B cell (primary cell): ENCODE data around the gene MRPL23.

Experiments
- EZH2 ChIP-seq: IDR thresholded peaks from 2 replicates; pipeline ENCODE4 v1.6.1; 2012; ENCODE audit warnings: borderline replicate concordance, low read depth, mild to moderate bottlenecking, moderate library complexity, low read length; ENCODE audit not compliant: insufficient read depth, poor library complexity, severe bottlenecking
- TF ChIP-seq, protein P1 (sequence below): fragments of 200-600 bp; IDR thresholded peaks from one replicate; pipeline ENCODE4 v1.8.0; 2022; ENCODE audit warnings: antibody characterized with exemption, mild to moderate bottlenecking

DNA sequence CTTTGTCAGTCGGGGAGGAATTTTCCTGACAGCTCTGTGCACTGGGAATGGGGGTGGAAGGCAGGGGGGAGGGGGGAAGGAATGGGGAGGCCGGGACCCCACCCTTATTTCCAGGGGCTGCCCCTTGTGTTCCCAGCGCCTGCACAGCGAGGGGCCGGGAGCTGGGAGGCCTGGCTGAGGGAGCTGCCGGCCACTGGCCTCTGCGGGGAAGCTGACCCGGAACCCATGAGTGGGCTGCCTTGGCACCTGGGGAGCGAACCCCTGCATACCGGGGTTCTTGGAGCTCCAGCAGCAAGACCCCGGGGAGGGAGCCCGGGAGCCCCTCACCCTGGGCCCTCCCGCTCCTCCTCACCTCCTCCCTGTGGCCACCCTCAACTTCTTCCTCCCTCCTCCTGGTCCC is 47.0 kb downstream of the MRPL23 start:
- TF ChIP-seq, protein P1, sequence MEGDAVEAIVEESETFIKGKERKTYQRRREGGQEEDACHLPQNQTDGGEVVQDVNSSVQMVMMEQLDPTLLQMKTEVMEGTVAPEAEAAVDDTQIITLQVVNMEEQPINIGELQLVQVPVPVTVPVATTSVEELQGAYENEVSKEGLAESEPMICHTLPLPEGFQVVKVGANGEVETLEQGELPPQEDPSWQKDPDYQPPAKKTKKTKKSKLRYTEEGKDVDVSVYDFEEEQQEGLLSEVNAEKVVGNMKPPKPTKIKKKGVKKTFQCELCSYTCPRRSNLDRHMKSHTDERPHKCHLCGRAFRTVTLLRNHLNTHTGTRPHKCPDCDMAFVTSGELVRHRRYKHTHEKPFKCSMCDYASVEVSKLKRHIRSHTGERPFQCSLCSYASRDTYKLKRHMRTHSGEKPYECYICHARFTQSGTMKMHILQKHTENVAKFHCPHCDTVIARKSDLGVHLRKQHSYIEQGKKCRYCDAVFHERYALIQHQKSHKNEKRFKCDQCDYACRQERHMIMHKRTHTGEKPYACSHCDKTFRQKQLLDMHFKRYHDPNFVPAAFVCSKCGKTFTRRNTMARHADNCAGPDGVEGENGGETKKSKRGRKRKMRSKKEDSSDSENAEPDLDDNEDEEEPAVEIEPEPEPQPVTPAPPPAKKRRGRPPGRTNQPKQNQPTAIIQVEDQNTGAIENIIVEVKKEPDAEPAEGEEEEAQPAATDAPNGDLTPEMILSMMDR: no peak
- no peak for TF ChIP-seq EZH2
